ENCODE measurements around the gene STK32A. TPM values are rescaled to one million over a fixed set of nuclear protein-coding genes. Genes with fewer than 3 reads are reported as not detected.

STK32A gene
- total RNA-seq, 4 donors from 2014 or later, result 0.51 to 2.0 (median 0.97) TPM; not detected in 1

- no peak for DNase-seq
- Histone ChIP-seq H3K4me3 (no peak overlapping the region), H3K36me3 (no peaks in the 10 kb centered on the region), H3K4me1 (no peaks in the 10 kb centered on the region), H3K27me3 (no peaks in the 10 kb centered on the region), H3K27ac (no peak overlapping the region), H3K9me3 (no peaks in the 10 kb centered on the region)
- TF ChIP-seq POLR2A (IDR thresholded peaks at IDR 0.05), result no peak
- TF ChIP-seq, protein P1, sequence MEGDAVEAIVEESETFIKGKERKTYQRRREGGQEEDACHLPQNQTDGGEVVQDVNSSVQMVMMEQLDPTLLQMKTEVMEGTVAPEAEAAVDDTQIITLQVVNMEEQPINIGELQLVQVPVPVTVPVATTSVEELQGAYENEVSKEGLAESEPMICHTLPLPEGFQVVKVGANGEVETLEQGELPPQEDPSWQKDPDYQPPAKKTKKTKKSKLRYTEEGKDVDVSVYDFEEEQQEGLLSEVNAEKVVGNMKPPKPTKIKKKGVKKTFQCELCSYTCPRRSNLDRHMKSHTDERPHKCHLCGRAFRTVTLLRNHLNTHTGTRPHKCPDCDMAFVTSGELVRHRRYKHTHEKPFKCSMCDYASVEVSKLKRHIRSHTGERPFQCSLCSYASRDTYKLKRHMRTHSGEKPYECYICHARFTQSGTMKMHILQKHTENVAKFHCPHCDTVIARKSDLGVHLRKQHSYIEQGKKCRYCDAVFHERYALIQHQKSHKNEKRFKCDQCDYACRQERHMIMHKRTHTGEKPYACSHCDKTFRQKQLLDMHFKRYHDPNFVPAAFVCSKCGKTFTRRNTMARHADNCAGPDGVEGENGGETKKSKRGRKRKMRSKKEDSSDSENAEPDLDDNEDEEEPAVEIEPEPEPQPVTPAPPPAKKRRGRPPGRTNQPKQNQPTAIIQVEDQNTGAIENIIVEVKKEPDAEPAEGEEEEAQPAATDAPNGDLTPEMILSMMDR (IDR thresholded peaks at IDR 0.05), result no peak
- intact Hi-C loops (cut with DNase I; ENCODE audit: low total_unique reads), result no loop called here
Measured at GRCh38 chr5:147327905-147328304, 93.1 kb downstream of the STK32A start.

- no peaks in the 10 kb centered on the region for H3K9me3 ChIP-seq
- intact Hi-C loops (cut with DNase I; ENCODE audit: low total_unique reads), result no loop called here
- TF ChIP-seq POLR2A (IDR thresholded peaks at IDR 0.05), result no peak
- TF ChIP-seq, protein P1 (IDR thresholded peaks at IDR 0.05), result no peak
Measured at GRCh38 chr5:147332658-147333057, 97.8 kb downstream of the STK32A start.

GRCh38 chr5:147336876-147337275 is 102.0 kb downstream of the STK32A start:
- DNase-seq, result no peak
- intact Hi-C loops (cut with DNase I; ENCODE audit: low total_unique reads), result no loop called here
- H3K27me3 ChIP-seq, result no peaks in the 10 kb centered on the region
- H3K36me3 ChIP-seq, result no peaks in the 10 kb centered on the region
- no peaks in the 10 kb centered on the region for H3K4me1 ChIP-seq
- no peak overlapping the region for H3K4me3 ChIP-seq
- no peak for TF ChIP-seq POLR2A (IDR thresholded peaks at IDR 0.05)
- TF ChIP-seq, protein P1 (IDR thresholded peaks at IDR 0.05), result no peak
- no peaks in the 10 kb centered on the region for H3K9me3 ChIP-seq
- H3K27ac ChIP-seq, result no peak overlapping the region

More at GRCh38 chr5:147332658-147333057, 97.8 kb downstream of the STK32A start:
- no peak for DNase-seq
- Histone ChIP-seq H3K27me3 (no peaks in the 10 kb centered on the region), H3K4me3 (no peak overlapping the region), H3K36me3 (no peaks in the 10 kb centered on the region), H3K4me1 (no peaks in the 10 kb centered on the region), H3K27ac (no peak overlapping the region)

GRCh38 chr5:147339313-147339712 is 104.5 kb downstream of the STK32A start:
- H3K4me3 ChIP-seq, result no peak overlapping the region
- DNase-seq, result no peak
- no peaks in the 10 kb centered on the region for H3K27me3 ChIP-seq
- no peak overlapping the region for H3K27ac ChIP-seq
- no peak for TF ChIP-seq POLR2A (IDR thresholded peaks at IDR 0.05)
- TF ChIP-seq, protein P1 (IDR thresholded peaks at IDR 0.05), result no peak
- no peaks in the 10 kb centered on the region for H3K9me3 ChIP-seq
- intact Hi-C loops (cut with DNase I; ENCODE audit: low total_unique reads), result no loop called here
- H3K4me1 ChIP-seq, result no peaks in the 10 kb centered on the region
- H3K36me3 ChIP-seq, result no peaks in the 10 kb centered on the region

DNA sequence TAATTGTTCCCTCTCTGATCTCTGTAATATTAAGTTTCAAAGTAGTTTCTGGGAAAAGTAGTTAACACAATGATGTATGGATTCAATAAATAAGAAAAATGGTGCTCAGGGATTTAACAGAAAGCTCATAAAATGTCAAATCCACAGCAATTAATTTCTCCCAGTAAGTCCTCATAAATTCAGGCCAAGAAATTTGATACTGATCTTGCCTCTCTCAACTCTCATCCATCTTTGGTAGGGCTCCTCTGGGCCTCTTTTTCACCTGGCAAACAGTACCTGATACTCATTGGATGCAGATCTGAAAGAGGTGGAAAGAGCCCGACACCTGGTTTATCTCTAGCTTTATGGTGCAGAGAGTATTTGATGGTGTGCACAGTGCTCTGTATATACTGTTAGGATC is 106.1 kb downstream of the STK32A start:
- Histone ChIP-seq H3K36me3 (no peaks in the 10 kb centered on the region), H3K9me3 (no peaks in the 10 kb centered on the region), H3K27ac (no peak overlapping the region), H3K4me1 (no peaks in the 10 kb centered on the region), H3K27me3 (no peaks in the 10 kb centered on the region), H3K4me3 (no peak overlapping the region)
- intact Hi-C loops (cut with DNase I; ENCODE audit: low total_unique reads), result no loop called here
- DNase-seq, result no peak
- TF ChIP-seq, protein P1 (IDR thresholded peaks at IDR 0.05), result no peak
- no peak for TF ChIP-seq POLR2A (IDR thresholded peaks at IDR 0.05)

Data from uterus (tissue), 4 donors.